Measurements from ENCODE around the gene ZNF407. TPM values are rescaled to one million over a fixed set of nuclear protein-coding genes. Genes with fewer than 3 reads are reported as not detected.

The ZNF407 gene
- total and polyA plus RNA-seq, 4 donors = 1.9 to 16.5 (median 6.6) TPM

- Histone ChIP-seq H3K27ac (ENCODE audit: low read depth in 1 of 2, low read length in 2 of 2) (no peak overlapping the region), H3K4me1 (ENCODE audit: control insufficient read depth in 4 of 4, insufficient read depth in 4 of 4, low read length in 3 of 4) (peaks cover 0 to 4% (median 0%) of the 10 kb centered on the region in 4 donors), H3K36me3 (ENCODE audit: control insufficient read depth in 4 of 4, insufficient read depth in 3 of 4, low read depth in 1 of 4, low read length in 3 of 4) (no peaks in the 10 kb centered on the region), H3K9ac (ENCODE audit: low read depth in 1 of 2, low read length in 2 of 2) (no peak overlapping the region), H3K4me3 (ENCODE audit: low read depth in 1 of 3, low read length in 3 of 3) (no peak overlapping the region), H3K27me3 (ENCODE audit: control insufficient read depth in 4 of 4, insufficient read depth in 4 of 4, low read length in 3 of 4) (no peaks in the 10 kb centered on the region), H3K9me3 (ENCODE audit: control insufficient read depth in 4 of 4, low read length in 3 of 4) (no peaks in the 10 kb centered on the region)
- 94% methylated on average over 9 of the region's 9 CpGs for WGBS
- no peak for DNase-seq (ENCODE audit: low spot score)
- TF ChIP-seq SP1 (IDR thresholded peaks at IDR 0.05) = no peak
- TF ChIP-seq, protein P1, sequence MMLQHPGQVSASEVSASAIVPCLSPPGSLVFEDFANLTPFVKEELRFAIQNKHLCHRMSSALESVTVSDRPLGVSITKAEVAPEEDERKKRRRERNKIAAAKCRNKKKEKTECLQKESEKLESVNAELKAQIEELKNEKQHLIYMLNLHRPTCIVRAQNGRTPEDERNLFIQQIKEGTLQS (IDR thresholded peaks at IDR 0.05) = no peak
- no peak for TF ChIP-seq TAF1 (conservative IDR thresholded peaks at IDR 0.05)
- no peak for TF ChIP-seq CTCF (IDR thresholded peaks at IDR 0.05; ENCODE audit: low read depth, low read length, missing input control)
- no peak for TF ChIP-seq ZBTB33 (IDR thresholded peaks at IDR 0.05)
- TF ChIP-seq YY1 (IDR thresholded peaks at IDR 0.05) = no peak
- TF ChIP-seq FOXA2 (IDR thresholded peaks at IDR 0.05) = no peak
- TF ChIP-seq NR2F2 (IDR thresholded peaks at IDR 0.05) = no peak
- TF ChIP-seq, protein P2, sequence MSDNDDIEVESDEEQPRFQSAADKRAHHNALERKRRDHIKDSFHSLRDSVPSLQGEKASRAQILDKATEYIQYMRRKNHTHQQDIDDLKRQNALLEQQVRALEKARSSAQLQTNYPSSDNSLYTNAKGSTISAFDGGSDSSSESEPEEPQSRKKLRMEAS (IDR thresholded peaks at IDR 0.05) = no peak
- TF ChIP-seq GABPA (IDR thresholded peaks at IDR 0.05 in 1 of 2, conservative IDR thresholded peaks at IDR 0.05 in 1 of 2) = no peak
- TF ChIP-seq, protein P3, sequence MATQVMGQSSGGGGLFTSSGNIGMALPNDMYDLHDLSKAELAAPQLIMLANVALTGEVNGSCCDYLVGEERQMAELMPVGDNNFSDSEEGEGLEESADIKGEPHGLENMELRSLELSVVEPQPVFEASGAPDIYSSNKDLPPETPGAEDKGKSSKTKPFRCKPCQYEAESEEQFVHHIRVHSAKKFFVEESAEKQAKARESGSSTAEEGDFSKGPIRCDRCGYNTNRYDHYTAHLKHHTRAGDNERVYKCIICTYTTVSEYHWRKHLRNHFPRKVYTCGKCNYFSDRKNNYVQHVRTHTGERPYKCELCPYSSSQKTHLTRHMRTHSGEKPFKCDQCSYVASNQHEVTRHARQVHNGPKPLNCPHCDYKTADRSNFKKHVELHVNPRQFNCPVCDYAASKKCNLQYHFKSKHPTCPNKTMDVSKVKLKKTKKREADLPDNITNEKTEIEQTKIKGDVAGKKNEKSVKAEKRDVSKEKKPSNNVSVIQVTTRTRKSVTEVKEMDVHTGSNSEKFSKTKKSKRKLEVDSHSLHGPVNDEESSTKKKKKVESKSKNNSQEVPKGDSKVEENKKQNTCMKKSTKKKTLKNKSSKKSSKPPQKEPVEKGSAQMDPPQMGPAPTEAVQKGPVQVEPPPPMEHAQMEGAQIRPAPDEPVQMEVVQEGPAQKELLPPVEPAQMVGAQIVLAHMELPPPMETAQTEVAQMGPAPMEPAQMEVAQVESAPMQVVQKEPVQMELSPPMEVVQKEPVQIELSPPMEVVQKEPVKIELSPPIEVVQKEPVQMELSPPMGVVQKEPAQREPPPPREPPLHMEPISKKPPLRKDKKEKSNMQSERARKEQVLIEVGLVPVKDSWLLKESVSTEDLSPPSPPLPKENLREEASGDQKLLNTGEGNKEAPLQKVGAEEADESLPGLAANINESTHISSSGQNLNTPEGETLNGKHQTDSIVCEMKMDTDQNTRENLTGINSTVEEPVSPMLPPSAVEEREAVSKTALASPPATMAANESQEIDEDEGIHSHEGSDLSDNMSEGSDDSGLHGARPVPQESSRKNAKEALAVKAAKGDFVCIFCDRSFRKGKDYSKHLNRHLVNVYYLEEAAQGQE (IDR thresholded peaks at IDR 0.05) = no peak
- no peak for TF ChIP-seq HNF4A (conservative IDR thresholded peaks at IDR 0.05)
- no peak for TF ChIP-seq FOXA1 (IDR thresholded peaks at IDR 0.05)
- TF ChIP-seq RXRA (IDR thresholded peaks at IDR 0.05) = no peak
- TF ChIP-seq EGR1 (IDR thresholded peaks at IDR 0.05; ENCODE audit: low read depth in 2 of 2) = no peak
- TF ChIP-seq RAD21 (IDR thresholded peaks at IDR 0.05) = no peak
- no peak for TF ChIP-seq JUND (IDR thresholded peaks at IDR 0.05)
- TF ChIP-seq HNF4G (IDR thresholded peaks at IDR 0.05) = no peak
Observed at GRCh38 chr18:74626049-74626874, 28.6 kb downstream of the ZNF407 start.
